Astrocyte (in vitro differentiated cells and primary cell): ENCODE measurements around the gene PPP1R1A. TPM values are rescaled to one million over a fixed set of nuclear protein-coding genes. Genes with fewer than 3 reads are reported as not detected.

ENCODE experiments used
- DNase-seq: peaks from one replicate; pipeline ENCODE4 v3.0.0-alpha.2; 2010; ENCODE audit warnings: low read depth
- FAIRE-seq: peaks from 2 replicates; lab custom pipeline; 2011; peaks lifted over from hg19 to GRCh38; lab: Jason Lieb, UNC
- H2AFZ ChIP-seq: 2 replicates; pipeline ENCODE4 v1.6.0; 2012; ENCODE audit warnings: low read depth, low read length, inconsistent platforms
- H3K27ac ChIP-seq: 2 replicates; pipeline ENCODE4 v1.5.1; 2011; ENCODE audit warnings: low read depth, low read length, inconsistent platforms
- H3K27me3 ChIP-seq: 2 replicates; pipeline ENCODE4 v1.6.0; 2011; ENCODE audit warnings: low read length, inconsistent platforms; ENCODE audit not compliant: insufficient read depth
- H3K36me3 ChIP-seq: 2 replicates; pipeline ENCODE4 v1.5.1; 2011; ENCODE audit warnings: low read length, inconsistent platforms; ENCODE audit not compliant: insufficient read depth
- H3K4me1 ChIP-seq: 2 replicates; pipeline ENCODE4 v1.5.1; 2011; ENCODE audit warnings: low read length, inconsistent platforms; ENCODE audit not compliant: insufficient read depth
- H3K4me2 ChIP-seq: 2 replicates; pipeline ENCODE4 v1.6.0; 2012; ENCODE audit warnings: low read length, inconsistent platforms
- H3K4me3 ChIP-seq: 2 replicates; pipeline ENCODE4 v1.5.1; 2011; ENCODE audit warnings: low read depth, mild to moderate bottlenecking, low read length, inconsistent platforms; ENCODE audit not compliant: insufficient read depth
- H3K79me2 ChIP-seq: 2 replicates; pipeline ENCODE4 v1.6.0; 2012; ENCODE audit warnings: mild to moderate bottlenecking, low read length, inconsistent platforms; ENCODE audit not compliant: insufficient read depth
- H3K9ac ChIP-seq: 2 replicates; pipeline ENCODE4 v1.6.0; 2012; ENCODE audit warnings: mild to moderate bottlenecking, low read length, inconsistent platforms
- H3K9me3 ChIP-seq: 2 replicates; pipeline ENCODE4 v1.5.1; 2012; ENCODE audit warnings: low read depth, mild to moderate bottlenecking, low read length, inconsistent platforms; ENCODE audit not compliant: insufficient read depth
- H4K20me1 ChIP-seq: 2 replicates; pipeline ENCODE4 v1.6.0; 2012; ENCODE audit warnings: low read length, inconsistent platforms; ENCODE audit not compliant: insufficient read depth
- H3K27ac Mint-ChIP-seq: one replicate; pipeline ENCODE4 v1.8.0; 2021; ENCODE audit warnings: mild to moderate bottlenecking, mixed read lengths; ENCODE audit not compliant: unreplicated experiment
- H3K27me3 Mint-ChIP-seq: one replicate; pipeline ENCODE4 v1.8.0; 2021; ENCODE audit warnings: low read depth, mixed read lengths; ENCODE audit not compliant: unreplicated experiment
- H3K36me3 Mint-ChIP-seq: one replicate; pipeline ENCODE4 v1.8.0; 2021; ENCODE audit warnings: low read depth, mixed read lengths; ENCODE audit not compliant: unreplicated experiment
- H3K4me1 Mint-ChIP-seq: one replicate; pipeline ENCODE4 v1.8.0; 2021; ENCODE audit warnings: low read depth, mixed read lengths; ENCODE audit not compliant: unreplicated experiment
- H3K4me3 Mint-ChIP-seq: one replicate; pipeline ENCODE4 v1.8.0; 2021; ENCODE audit warnings: mild to moderate bottlenecking, moderate library complexity, mixed read lengths; ENCODE audit not compliant: unreplicated experiment
- H3K9me3 Mint-ChIP-seq: one replicate; pipeline ENCODE4 v1.8.0; 2021; ENCODE audit warnings: mild to moderate bottlenecking, mixed read lengths; ENCODE audit not compliant: unreplicated experiment
- EZH2 ChIP-seq: IDR thresholded peaks from 2 replicates; pipeline ENCODE4 v1.6.1; 2012; ENCODE audit warnings: mild to moderate bottlenecking, low read length, inconsistent platforms; ENCODE audit not compliant: insufficient read depth
- total RNA-seq: library from RNA; stranded (reverse); gene quantifications from 2 replicates; pipeline ENCODE4 v1.2.1, GENCODE V29; 2021
- TF ChIP-seq, protein P1 (sequence below): IDR thresholded peaks from 2 replicates; pipeline ENCODE4 v1.5.1; 2011; ENCODE audit warnings: low read depth, mild to moderate bottlenecking, inconsistent platforms, low read length, moderate library complexity; ENCODE audit not compliant: insufficient read depth

PPP1R1A gene
- total RNA-seq, 1 donor from 2014 or later = 0.52 TPM

DNA sequence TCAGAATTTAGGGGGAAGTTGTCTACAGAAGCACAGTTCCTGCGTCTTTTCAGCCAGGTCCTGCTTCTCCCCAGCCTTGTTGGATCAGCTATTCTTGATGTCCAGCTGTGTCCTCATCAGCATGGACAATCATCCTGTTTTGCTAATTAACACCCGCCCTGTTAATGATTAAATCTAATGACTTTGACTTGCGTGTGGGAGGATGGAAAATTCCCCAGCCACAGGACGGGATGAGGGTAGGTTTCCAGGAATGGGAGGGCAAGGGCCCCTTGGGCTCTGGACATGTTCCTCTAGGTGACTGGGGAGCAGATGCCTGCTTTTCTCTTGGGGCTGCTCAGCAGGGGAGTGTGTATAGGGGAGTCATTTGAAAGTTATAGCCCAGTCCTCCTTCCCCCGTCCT is 5.3 kb upstream of the PPP1R1A start:
- no peak for FAIRE-seq
- no peaks in the 10 kb centered on the region for H3K79me2 ChIP-seq
- peaks cover 53% of the 10 kb centered on the region for H3K27me3 Mint-ChIP-seq

DNA sequence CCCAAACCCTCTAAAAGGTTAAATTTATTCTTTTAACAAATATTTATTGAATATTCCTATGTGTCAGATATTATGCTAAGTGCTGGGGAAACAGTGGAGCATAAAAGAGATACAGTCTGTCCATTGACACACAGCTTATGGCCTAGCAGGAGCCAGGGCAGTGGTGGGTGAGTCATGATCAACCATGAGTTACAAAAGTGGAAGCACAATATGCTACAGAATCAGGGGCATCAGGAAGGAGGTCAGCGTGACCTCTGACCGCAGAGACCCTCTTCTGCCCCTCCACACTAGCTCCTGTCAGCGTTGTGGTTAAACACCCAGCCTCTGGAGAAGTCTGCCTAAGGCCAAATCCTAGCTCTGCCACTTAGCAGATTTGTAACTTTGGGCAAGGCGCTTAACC is 4.7 kb upstream of the PPP1R1A start:
- no peaks in the 10 kb centered on the region for H3K36me3 Mint-ChIP-seq
- Histone ChIP-seq H3K27ac (no peak overlapping the region), H4K20me1 (no peaks in the 10 kb centered on the region), H3K4me3 (no peak overlapping the region), H3K79me2 (no peaks in the 10 kb centered on the region), H3K4me1 (no peaks in the 10 kb centered on the region), H3K36me3 (no peaks in the 10 kb centered on the region), H3K9me3 (no peaks in the 10 kb centered on the region), H3K27me3 (peaks cover 32% of the 10 kb centered on the region), H2AFZ (no peak overlapping the region), H3K9ac (no peak overlapping the region), H3K4me2 (no peak overlapping the region)
- peaks cover 3% of the 10 kb centered on the region for H3K9me3 Mint-ChIP-seq
- TF ChIP-seq EZH2 = no peak
- TF ChIP-seq, protein P1, sequence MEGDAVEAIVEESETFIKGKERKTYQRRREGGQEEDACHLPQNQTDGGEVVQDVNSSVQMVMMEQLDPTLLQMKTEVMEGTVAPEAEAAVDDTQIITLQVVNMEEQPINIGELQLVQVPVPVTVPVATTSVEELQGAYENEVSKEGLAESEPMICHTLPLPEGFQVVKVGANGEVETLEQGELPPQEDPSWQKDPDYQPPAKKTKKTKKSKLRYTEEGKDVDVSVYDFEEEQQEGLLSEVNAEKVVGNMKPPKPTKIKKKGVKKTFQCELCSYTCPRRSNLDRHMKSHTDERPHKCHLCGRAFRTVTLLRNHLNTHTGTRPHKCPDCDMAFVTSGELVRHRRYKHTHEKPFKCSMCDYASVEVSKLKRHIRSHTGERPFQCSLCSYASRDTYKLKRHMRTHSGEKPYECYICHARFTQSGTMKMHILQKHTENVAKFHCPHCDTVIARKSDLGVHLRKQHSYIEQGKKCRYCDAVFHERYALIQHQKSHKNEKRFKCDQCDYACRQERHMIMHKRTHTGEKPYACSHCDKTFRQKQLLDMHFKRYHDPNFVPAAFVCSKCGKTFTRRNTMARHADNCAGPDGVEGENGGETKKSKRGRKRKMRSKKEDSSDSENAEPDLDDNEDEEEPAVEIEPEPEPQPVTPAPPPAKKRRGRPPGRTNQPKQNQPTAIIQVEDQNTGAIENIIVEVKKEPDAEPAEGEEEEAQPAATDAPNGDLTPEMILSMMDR = no peak
- FAIRE-seq (no peak), DNase-seq (no peak)
- peaks cover 50% of the 10 kb centered on the region for H3K27me3 Mint-ChIP-seq
- H3K4me1 Mint-ChIP-seq = peaks cover 16% of the 10 kb centered on the region
- H3K27ac Mint-ChIP-seq = no peak overlapping the region
- H3K4me3 Mint-ChIP-seq = no peak overlapping the region

More for the DNA sequence above, 5.3 kb upstream of the PPP1R1A start:
- H3K4me1 Mint-ChIP-seq = peaks cover 16% of the 10 kb centered on the region
- no peak for DNase-seq
- peaks cover 3% of the 10 kb centered on the region for H3K9me3 Mint-ChIP-seq
- H3K27ac ChIP-seq = no peak overlapping the region
- no peak overlapping the region for H2AFZ ChIP-seq
- H4K20me1 ChIP-seq = no peaks in the 10 kb centered on the region
- H3K36me3 Mint-ChIP-seq = no peaks in the 10 kb centered on the region
- no peak overlapping the region for H3K27ac Mint-ChIP-seq
- no peak overlapping the region for H3K4me3 ChIP-seq
- H3K4me2 ChIP-seq = no peak overlapping the region
- H3K9me3 ChIP-seq = no peaks in the 10 kb centered on the region
- no peak for TF ChIP-seq EZH2
- TF ChIP-seq, protein P1 = no peak
- no peaks in the 10 kb centered on the region for H3K4me1 ChIP-seq
- H3K4me3 Mint-ChIP-seq = no peak overlapping the region
- peaks cover 29% of the 10 kb centered on the region for H3K27me3 ChIP-seq
- no peak overlapping the region for H3K9ac ChIP-seq
- H3K36me3 ChIP-seq = no peaks in the 10 kb centered on the region

DNA sequence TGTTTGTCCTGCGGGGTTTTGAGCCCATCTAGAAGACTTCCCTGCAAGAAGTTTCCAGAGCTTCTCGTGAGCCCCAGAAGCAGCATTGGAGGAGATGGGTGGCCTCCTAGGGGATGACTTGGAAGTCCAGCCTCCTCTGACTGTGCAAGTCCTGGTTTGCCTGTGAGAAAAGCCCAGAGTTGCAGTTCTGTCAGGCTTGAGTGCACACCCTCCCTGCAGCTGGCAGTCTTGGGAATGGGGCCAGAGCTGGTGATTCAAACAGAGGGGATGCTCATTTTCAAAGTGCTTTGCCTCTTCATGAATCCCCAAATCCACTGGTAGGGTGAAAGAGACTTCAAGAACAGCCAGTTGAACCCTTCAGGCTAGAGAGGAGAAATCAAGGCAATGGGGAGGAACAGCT is 3.9 kb upstream of the PPP1R1A start:
- Histone ChIP-seq H3K4me1 (no peaks in the 10 kb centered on the region), H3K9me3 (no peaks in the 10 kb centered on the region), H4K20me1 (no peaks in the 10 kb centered on the region), H3K27me3 (peaks cover 38% of the 10 kb centered on the region), H2AFZ (no peak overlapping the region), H3K36me3 (no peaks in the 10 kb centered on the region), H3K9ac (no peak overlapping the region), H3K27ac (no peak overlapping the region), H3K4me3 (no peak overlapping the region), H3K79me2 (no peaks in the 10 kb centered on the region), H3K4me2 (no peak overlapping the region)
- DNase-seq = no peak
- Mint-ChIP-seq H3K27ac (no peak overlapping the region), H3K36me3 (no peaks in the 10 kb centered on the region), H3K27me3 (peaks cover 54% of the 10 kb centered on the region), H3K4me1 (peaks cover 16% of the 10 kb centered on the region), H3K9me3 (peaks cover 3% of the 10 kb centered on the region), H3K4me3 (no peak overlapping the region)
- TF ChIP-seq EZH2 = no peak
- TF ChIP-seq, protein P1 = no peak
- FAIRE-seq = no peak
